ENCODE data around the gene SPATS2L. TPM values are rescaled to one million over a fixed set of nuclear protein-coding genes. Genes with fewer than 3 reads are reported as not detected.

The SPATS2L gene
- total RNA-seq, 1 donor from 2014 or later = 79.9 TPM

DNA sequence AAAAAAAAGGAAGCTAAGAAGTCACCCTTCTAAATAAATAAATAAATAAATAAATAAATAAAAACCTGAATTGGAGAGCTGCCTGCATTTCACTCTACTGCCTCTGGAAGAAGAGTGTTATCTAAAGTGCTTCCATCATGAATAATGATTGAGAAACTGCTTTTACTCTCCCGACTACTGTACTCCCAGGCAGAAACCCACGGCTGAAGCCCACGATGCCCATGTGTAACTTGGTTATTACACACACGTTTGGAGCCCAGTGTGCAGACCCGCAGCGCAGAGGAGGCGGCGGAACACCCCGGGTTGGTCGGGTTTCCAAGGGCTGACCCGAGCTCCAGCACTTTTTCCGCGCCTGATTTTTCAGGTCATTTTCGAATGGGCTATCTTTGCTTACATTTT lies 697 bp upstream of the SPATS2L start:
- Histone ChIP-seq H3K4me1 (ENCODE audit: control insufficient read depth in 3 of 3, insufficient read depth in 3 of 3, low read length in 3 of 3) (peaks cover 8 to 20% (median 16%) of the 10 kb centered on the region in 3 donors), H3K4me3 (ENCODE audit: low read length in 3 of 3) (peak overlapping the region; percentile 77 to 90 (median 82)), H3K27me3 (ENCODE audit: control insufficient read depth in 3 of 3, insufficient read depth in 3 of 3, low read length in 3 of 3) (no peaks in the 10 kb centered on the region), H3K9ac (ENCODE audit: low read depth in 1 of 3, low read length in 3 of 3) (peak overlapping the region; percentile 76 to 86 (median 84)), H3K36me3 (ENCODE audit: control insufficient read depth in 3 of 3, insufficient read depth in 3 of 3, low read length in 3 of 3) (no peaks in the 10 kb centered on the region), H3K27ac (ENCODE audit: low read depth, low read length) (peak overlapping the region; percentile 63), H3K9me3 (ENCODE audit: control insufficient read depth in 3 of 3, low read length in 3 of 3) (no peaks in the 10 kb centered on the region)

- peak overlapping the region; percentile 75 to 86 (median 76) for H3K9ac ChIP-seq (ENCODE audit: low read depth in 1 of 3, low read length in 3 of 3)
- peaks cover 18 to 30% (median 27%) of the 10 kb centered on the region in 3 donors for H3K4me1 ChIP-seq (ENCODE audit: control insufficient read depth in 3 of 3, insufficient read depth in 3 of 3, low read length in 3 of 3)
- H3K4me3 ChIP-seq (ENCODE audit: low read length in 3 of 3) = peak overlapping the region; percentile 77 to 82 (median 79)
- H3K36me3 ChIP-seq (ENCODE audit: control insufficient read depth in 3 of 3, insufficient read depth in 3 of 3, low read length in 3 of 3) = no peaks in the 10 kb centered on the region
- H3K27me3 ChIP-seq (ENCODE audit: control insufficient read depth in 3 of 3, insufficient read depth in 3 of 3, low read length in 3 of 3) = no peaks in the 10 kb centered on the region
- no peaks in the 10 kb centered on the region for H3K9me3 ChIP-seq (ENCODE audit: control insufficient read depth in 3 of 3, low read length in 3 of 3)
- H3K27ac ChIP-seq (ENCODE audit: low read depth, low read length) = peak overlapping the region; percentile 66
Measured at GRCh38 chr2:200306931-200307723, 634 bp downstream of the SPATS2L start.

- Histone ChIP-seq H3K27ac (ENCODE audit: low read depth, low read length) (peak overlapping the region; percentile 66), H3K27me3 (ENCODE audit: control insufficient read depth in 3 of 3, insufficient read depth in 3 of 3, low read length in 3 of 3) (no peaks in the 10 kb centered on the region), H3K9ac (ENCODE audit: low read depth in 1 of 3, low read length in 3 of 3) (peak overlapping the region; percentile 75 to 86 (median 76)), H3K4me3 (ENCODE audit: low read length in 3 of 3) (peak overlapping the region; percentile 77 to 82 (median 79)), H3K4me1 (ENCODE audit: control insufficient read depth in 3 of 3, insufficient read depth in 3 of 3, low read length in 3 of 3) (peaks cover 18 to 31% (median 29%) of the 10 kb centered on the region in 3 donors), H3K36me3 (ENCODE audit: control insufficient read depth in 3 of 3, insufficient read depth in 3 of 3, low read length in 3 of 3) (no peaks in the 10 kb centered on the region), H3K9me3 (ENCODE audit: control insufficient read depth in 3 of 3, low read length in 3 of 3) (no peaks in the 10 kb centered on the region)
Measured at GRCh38 chr2:200307724-200308545, 1.4 kb downstream of the SPATS2L start.

DNA sequence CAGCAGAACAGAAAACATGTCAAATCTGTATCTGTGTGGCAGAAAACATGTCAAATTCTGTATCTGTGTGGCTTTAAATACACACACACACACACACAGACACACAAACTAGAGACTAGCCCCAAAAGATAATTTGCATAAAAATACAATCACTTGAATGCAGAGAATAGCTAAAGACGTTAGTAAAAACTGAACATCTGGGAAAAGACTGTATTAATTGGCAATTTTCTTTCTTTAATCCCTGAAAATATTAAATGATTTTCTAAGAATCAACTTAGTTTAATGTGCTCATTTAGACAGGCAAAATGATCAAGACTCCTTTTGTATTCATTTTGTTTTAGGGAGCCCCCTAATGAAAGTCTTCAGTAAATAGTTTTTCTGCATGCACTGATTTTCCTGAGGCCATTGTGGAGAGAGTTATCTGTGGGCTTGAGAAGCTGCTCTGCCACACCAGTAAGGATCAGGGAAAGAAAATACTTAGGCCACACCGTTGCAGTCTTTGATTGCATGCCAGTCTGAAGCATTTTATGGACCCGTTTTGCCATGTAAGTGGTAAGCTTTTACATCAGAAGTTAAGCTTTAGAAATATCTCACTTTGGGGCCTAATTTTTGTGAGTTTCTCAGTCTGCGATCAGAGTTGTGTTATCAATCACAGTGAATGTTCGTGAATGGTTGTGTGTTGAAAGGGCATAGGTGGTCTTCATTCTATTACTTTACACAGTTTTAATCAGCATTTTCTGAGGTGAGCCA lies 2.2 kb downstream of the SPATS2L start:
- no peaks in the 10 kb centered on the region for H3K9me3 ChIP-seq (ENCODE audit: control insufficient read depth in 3 of 3, low read length in 3 of 3)
- peaks cover 18 to 33% (median 31%) of the 10 kb centered on the region in 3 donors for H3K4me1 ChIP-seq (ENCODE audit: control insufficient read depth in 3 of 3, insufficient read depth in 3 of 3, low read length in 3 of 3)
- H3K9ac ChIP-seq (ENCODE audit: low read depth in 1 of 3, low read length in 3 of 3) = peak overlapping the region; percentile 75 to 86 (median 76)

GRCh38 chr2:200309296-200310049 lies 3.0 kb downstream of the SPATS2L start:
- no peaks in the 10 kb centered on the region for H3K27me3 ChIP-seq (ENCODE audit: control insufficient read depth in 3 of 3, insufficient read depth in 3 of 3, low read length in 3 of 3)
- no peak overlapping the region for H3K9ac ChIP-seq (ENCODE audit: low read depth in 1 of 3, low read length in 3 of 3)
- peaks cover 22 to 40% (median 33%) of the 10 kb centered on the region in 3 donors for H3K4me1 ChIP-seq (ENCODE audit: control insufficient read depth in 3 of 3, insufficient read depth in 3 of 3, low read length in 3 of 3)
- H3K9me3 ChIP-seq (ENCODE audit: control insufficient read depth in 3 of 3, low read length in 3 of 3) = no peaks in the 10 kb centered on the region
- H3K4me3 ChIP-seq (ENCODE audit: low read length in 3 of 3) = no peak overlapping the region
- H3K36me3 ChIP-seq (ENCODE audit: control insufficient read depth in 3 of 3, insufficient read depth in 3 of 3, low read length in 3 of 3) = no peaks in the 10 kb centered on the region
- no peak overlapping the region for H3K27ac ChIP-seq (ENCODE audit: low read depth, low read length)

More for the DNA sequence above, 2.2 kb downstream of the SPATS2L start:
- H3K4me3 ChIP-seq (ENCODE audit: low read length in 3 of 3) = peak overlapping the region in 1 of 3 donors; percentile 79
- no peaks in the 10 kb centered on the region for H3K36me3 ChIP-seq (ENCODE audit: control insufficient read depth in 3 of 3, insufficient read depth in 3 of 3, low read length in 3 of 3)
- H3K27me3 ChIP-seq (ENCODE audit: control insufficient read depth in 3 of 3, insufficient read depth in 3 of 3, low read length in 3 of 3) = no peaks in the 10 kb centered on the region
- peak overlapping the region; percentile 51 for H3K27ac ChIP-seq (ENCODE audit: low read depth, low read length)

DNA sequence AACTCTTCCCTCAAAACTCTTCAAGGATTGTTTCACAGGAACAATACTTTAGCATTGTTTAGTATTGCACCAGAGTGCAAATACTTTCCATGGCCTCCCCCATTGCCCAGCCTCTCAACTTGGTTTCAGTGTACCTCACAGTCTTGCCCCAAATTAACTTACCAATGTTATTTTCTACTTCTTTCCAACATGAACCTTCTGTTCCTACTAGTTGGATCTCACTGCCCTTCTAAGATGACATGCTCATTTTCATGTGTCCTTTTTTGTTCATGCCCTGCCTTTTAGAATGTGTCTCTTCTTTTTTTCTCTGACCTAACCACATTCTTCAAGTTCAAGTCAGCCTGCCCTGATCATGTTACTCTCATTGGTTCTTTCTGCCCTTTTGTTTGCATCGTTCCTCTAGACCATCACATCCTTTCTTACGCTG lies 4.1 kb downstream of the SPATS2L start:
- Histone ChIP-seq H3K27me3 (ENCODE audit: control insufficient read depth in 3 of 3, insufficient read depth in 3 of 3, low read length in 3 of 3) (no peaks in the 10 kb centered on the region), H3K4me3 (ENCODE audit: low read length in 3 of 3) (peak overlapping the region in 1 of 3 donors; percentile 0), H3K4me1 (ENCODE audit: control insufficient read depth in 3 of 3, insufficient read depth in 3 of 3, low read length in 3 of 3) (peaks cover 28 to 48% (median 40%) of the 10 kb centered on the region in 3 donors), H3K9ac (ENCODE audit: low read depth in 1 of 3, low read length in 3 of 3) (no peak overlapping the region), H3K9me3 (ENCODE audit: control insufficient read depth in 3 of 3, low read length in 3 of 3) (no peaks in the 10 kb centered on the region), H3K36me3 (ENCODE audit: control insufficient read depth in 3 of 3, insufficient read depth in 3 of 3, low read length in 3 of 3) (no peaks in the 10 kb centered on the region), H3K27ac (ENCODE audit: low read depth, low read length) (no peak overlapping the region)

GRCh38 chr2:200311139-200311538 lies 4.6 kb downstream of the SPATS2L start:
- H3K9ac ChIP-seq (ENCODE audit: low read depth in 1 of 3, low read length in 3 of 3) = no peak overlapping the region

DNA sequence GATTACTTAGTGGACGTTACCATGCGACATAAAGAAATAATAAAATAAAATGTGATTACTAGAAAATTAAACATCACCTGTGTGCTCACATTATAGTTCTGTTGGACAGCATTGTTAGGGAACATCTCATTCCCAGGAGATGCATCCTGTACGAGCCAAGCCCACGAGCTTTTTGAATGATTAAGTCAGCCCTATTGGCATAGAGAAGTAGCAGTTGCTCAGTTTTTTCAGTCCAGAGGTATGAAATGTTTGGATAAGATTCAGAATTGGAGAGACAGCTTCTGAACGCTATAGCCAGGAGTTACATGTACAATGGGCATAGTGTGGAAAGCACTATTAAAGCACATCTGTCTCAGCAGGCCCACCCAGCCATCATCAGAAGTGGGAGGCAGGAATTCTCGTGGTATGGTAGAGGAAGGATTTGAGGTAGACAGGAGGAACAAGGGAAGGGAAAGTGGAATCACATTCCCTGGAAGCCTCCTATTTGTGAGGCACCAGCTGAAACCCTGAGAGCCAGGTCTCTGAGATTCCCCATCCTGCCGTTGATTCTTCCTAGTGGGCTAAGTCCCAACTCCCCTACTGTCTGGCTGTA lies 8.6 kb downstream of the SPATS2L start:
- H3K4me1 ChIP-seq (ENCODE audit: control insufficient read depth in 3 of 3, insufficient read depth in 3 of 3, low read length in 3 of 3) = peaks cover 36 to 54% (median 49%) of the 10 kb centered on the region in 3 donors

More at GRCh38 chr2:200311139-200311538, 4.6 kb downstream of the SPATS2L start:
- peak overlapping the region; percentile 8 for H3K27ac ChIP-seq (ENCODE audit: low read depth, low read length)
- peaks cover 31 to 52% (median 40%) of the 10 kb centered on the region in 3 donors for H3K4me1 ChIP-seq (ENCODE audit: control insufficient read depth in 3 of 3, insufficient read depth in 3 of 3, low read length in 3 of 3)
- H3K36me3 ChIP-seq (ENCODE audit: control insufficient read depth in 3 of 3, insufficient read depth in 3 of 3, low read length in 3 of 3) = no peaks in the 10 kb centered on the region
- no peaks in the 10 kb centered on the region for H3K27me3 ChIP-seq (ENCODE audit: control insufficient read depth in 3 of 3, insufficient read depth in 3 of 3, low read length in 3 of 3)
- H3K4me3 ChIP-seq (ENCODE audit: low read length in 3 of 3) = no peak overlapping the region
- H3K9me3 ChIP-seq (ENCODE audit: control insufficient read depth in 3 of 3, low read length in 3 of 3) = no peaks in the 10 kb centered on the region

GRCh38 chr2:200317975-200318374 lies 11.5 kb downstream of the SPATS2L start:
- Histone ChIP-seq H3K36me3 (ENCODE audit: control insufficient read depth in 3 of 3, insufficient read depth in 3 of 3, low read length in 3 of 3) (no peaks in the 10 kb centered on the region), H3K4me1 (ENCODE audit: control insufficient read depth in 3 of 3, insufficient read depth in 3 of 3, low read length in 3 of 3) (peaks cover 21 to 41% (median 32%) of the 10 kb centered on the region in 3 donors)

More for the DNA sequence above, 8.6 kb downstream of the SPATS2L start:
- Histone ChIP-seq H3K27me3 (ENCODE audit: control insufficient read depth in 3 of 3, insufficient read depth in 3 of 3, low read length in 3 of 3) (no peaks in the 10 kb centered on the region), H3K9ac (ENCODE audit: low read depth in 1 of 3, low read length in 3 of 3) (no peak overlapping the region), H3K4me3 (ENCODE audit: low read length in 3 of 3) (peak overlapping the region in 2 of 3 donors; percentile 8 to 33), H3K27ac (ENCODE audit: low read depth, low read length) (peak overlapping the region; percentile 23), H3K36me3 (ENCODE audit: control insufficient read depth in 3 of 3, insufficient read depth in 3 of 3, low read length in 3 of 3) (no peaks in the 10 kb centered on the region), H3K9me3 (ENCODE audit: control insufficient read depth in 3 of 3, low read length in 3 of 3) (no peaks in the 10 kb centered on the region)

More at GRCh38 chr2:200317975-200318374, 11.5 kb downstream of the SPATS2L start:
- no peak overlapping the region for H3K9ac ChIP-seq (ENCODE audit: low read depth in 1 of 3, low read length in 3 of 3)
- H3K4me3 ChIP-seq (ENCODE audit: low read length in 3 of 3) = no peak overlapping the region
- H3K27ac ChIP-seq (ENCODE audit: low read depth, low read length) = no peak overlapping the region
- H3K27me3 ChIP-seq (ENCODE audit: control insufficient read depth in 3 of 3, insufficient read depth in 3 of 3, low read length in 3 of 3) = no peaks in the 10 kb centered on the region
- no peaks in the 10 kb centered on the region for H3K9me3 ChIP-seq (ENCODE audit: control insufficient read depth in 3 of 3, low read length in 3 of 3)

Measured in skeletal muscle tissue (tissue), 4 donors.